CD14-positive monocyte (primary cell): ENCODE results near the gene CBLIF. TPM values are rescaled to one million over a fixed set of nuclear protein-coding genes. Genes with fewer than 3 reads are reported as not detected.

Experiments
- DNase-seq, 3 donors: peaks; one replicate each; pipeline ENCODE4 v3.0.0-alpha.2; 2011 to 2022
- H2AFZ ChIP-seq: 2 replicates; pipeline ENCODE4 v1.6.0; 2012; ENCODE audit warnings: mild to moderate bottlenecking, low read depth, low read length, inconsistent platforms; ENCODE audit not compliant: insufficient read depth, poor library complexity, severe bottlenecking
- H3K27ac ChIP-seq, 2 donors: 1 replicate in 1 of 2; 2 replicates in 1 of 2; pipeline ENCODE4 v1.5.1; 2012 to 2013; ENCODE audit warnings: low read length in 2 of 2, control low read depth in 1 of 2, inconsistent platforms in 1 of 2, low read depth in 1 of 2, mild to moderate bottlenecking in 1 of 2
- H3K27me3 ChIP-seq, 2 donors: one replicate each; pipeline versions ENCODE4 v1.6.0 to v1.6.1; 2011 to 2013; ENCODE audit warnings: low read length in 2 of 2; ENCODE audit not compliant: control insufficient read depth in 2 of 2, insufficient read depth in 2 of 2
- H3K36me3 ChIP-seq, 2 donors: replicated peaks in 1 of 2; 1 replicate in 1 of 2; 2 replicates in 1 of 2; pipeline versions ENCODE4 v1.5.1 to v1.6.1; 2012 to 2013; ENCODE audit warnings: low read length in 2 of 2, control low read depth in 1 of 2, inconsistent platforms in 1 of 2, mild to moderate bottlenecking in 1 of 2; ENCODE audit not compliant: insufficient read depth in 2 of 2, control insufficient read depth in 1 of 2
- H3K4me1 ChIP-seq, 2 donors: 1 replicate in 1 of 2; 2 replicates in 1 of 2; pipeline versions ENCODE4 v1.5.1 to v1.6.1; 2012 to 2013; ENCODE audit warnings: low read length in 2 of 2, control low read depth in 1 of 2, inconsistent platforms in 1 of 2, mild to moderate bottlenecking in 1 of 2, moderate library complexity in 1 of 2; ENCODE audit not compliant: insufficient read depth in 2 of 2, control insufficient read depth in 1 of 2
- H3K4me2 ChIP-seq: replicated peaks from 2 replicates; pipeline ENCODE3; 2012; ENCODE audit warnings: low read length, moderate library complexity, mild to moderate bottlenecking; ENCODE audit not compliant: poor library complexity, severe bottlenecking; ENCODE audit errors: extremely low read depth
- H3K4me3 ChIP-seq, 3 experiments: fragments of 200-600 bp in 1 of 3; sonication (generic) in 1 of 3; replicated peaks in 1 of 3; 1 replicate in 2 of 3; 2 replicates in 1 of 3; pipeline ENCODE4 v1.5.1; 2011 to 2013; ENCODE audit warnings: low read length in 3 of 3, mild to moderate bottlenecking in 3 of 3, control low read depth in 2 of 3, low read depth in 2 of 3, inconsistent platforms in 1 of 3, moderate library complexity in 1 of 3
- H3K79me2 ChIP-seq: 2 replicates; pipeline ENCODE4 v1.6.0; 2012; ENCODE audit warnings: mild to moderate bottlenecking, control low read depth, inconsistent platforms, low read length, moderate library complexity; ENCODE audit not compliant: insufficient read depth
- H3K9ac ChIP-seq: 2 replicates; pipeline ENCODE4 v1.6.0; 2017; ENCODE audit warnings: low read length, mild to moderate bottlenecking; ENCODE audit not compliant: insufficient read depth, poor library complexity, severe bottlenecking
- H3K9me3 ChIP-seq, 2 donors: replicated peaks in 1 of 2; 1 replicate in 1 of 2; 2 replicates in 1 of 2; pipeline versions ENCODE4 v1.5.1 to v1.6.1; 2012 to 2013; ENCODE audit warnings: low read length in 2 of 2, control low read depth in 1 of 2; ENCODE audit not compliant: control insufficient read depth in 1 of 2, insufficient read depth in 1 of 2
- H4K20me1 ChIP-seq: 2 replicates; pipeline ENCODE4 v1.6.0; 2012; ENCODE audit warnings: mild to moderate bottlenecking, low read length, control low read depth, moderate library complexity; ENCODE audit not compliant: insufficient read depth
- H3K27ac Mint-ChIP-seq, 7 donors: one replicate each; pipeline ENCODE4 v1.8.0; 2020; ENCODE audit warnings: mild to moderate bottlenecking in 7 of 7, mixed read lengths in 7 of 7, moderate library complexity in 6 of 7, inconsistent platforms in 2 of 7
- H3K27me3 Mint-ChIP-seq, 3 donors: one replicate each; pipeline ENCODE4 v1.8.0; 2021 to 2022; ENCODE audit warnings: low read depth in 3 of 3, mild to moderate bottlenecking in 3 of 3, mixed read lengths in 3 of 3, moderate library complexity in 3 of 3, inconsistent platforms in 1 of 3
- H3K36me3 Mint-ChIP-seq, 2 donors: one replicate each; pipeline ENCODE4 v1.8.0; 2020; ENCODE audit warnings: mixed read lengths in 2 of 2, inconsistent platforms in 1 of 2, mild to moderate bottlenecking in 1 of 2
- H3K4me1 Mint-ChIP-seq: one replicate; pipeline ENCODE4 v1.8.0; 2020; ENCODE audit warnings: mild to moderate bottlenecking, mixed read lengths
- H3K4me3 Mint-ChIP-seq, 2 donors: one replicate each; pipeline ENCODE4 v1.8.0; 2020; ENCODE audit warnings: mild to moderate bottlenecking in 2 of 2, mixed read lengths in 2 of 2, moderate library complexity in 1 of 2
- H3K9me3 Mint-ChIP-seq, 7 donors: one replicate each; pipeline ENCODE4 v1.8.0; 2020 to 2022; ENCODE audit warnings: mixed read lengths in 7 of 7, mild to moderate bottlenecking in 6 of 7, moderate library complexity in 6 of 7, inconsistent platforms in 2 of 7
- WGBS: methylation state at CpG from one replicate; pipeline ENCODE4 v1.1.5; 2013; ENCODE audit warnings: missing lambda C conversion rate; ENCODE audit not compliant: insufficient coverage; 5-methylcytosine and 5-hydroxymethylcytosine counted together
- intact Hi-C, 2 donors: fragments of 100-400 bp; cut with micrococcal nuclease; formaldehyde crosslinking; loops; one replicate each; pipeline versions ENCODE4 v1.15.0 to v1.15.1; 2023
- polyA plus RNA-seq, 3 donors: library from polyadenylated mRNA; depleted of rRNA in 1 of 3; unstranded in 2 of 3; stranded (reverse) in 1 of 3; fragments of 300-500 nt in 2 of 3; fragments of >200 nt in 1 of 3; fragmentation: Illumina TruSeq in 2 of 3; gene quantifications; 1 replicate in 2 of 3; 2 replicates in 1 of 3; pipeline ENCODE4 v1.2.3, GENCODE V29; 2012 to 2021
- TF ChIP-seq, protein P1 (sequence below): fragments of 200-600 bp; IDR thresholded peaks from one replicate; pipeline ENCODE4 v1.8.0; 2022; ENCODE audit warnings: antibody characterized with exemption, mild to moderate bottlenecking

Gene CBLIF
- polyA plus RNA-seq, 3 donors: not detected

DNA sequence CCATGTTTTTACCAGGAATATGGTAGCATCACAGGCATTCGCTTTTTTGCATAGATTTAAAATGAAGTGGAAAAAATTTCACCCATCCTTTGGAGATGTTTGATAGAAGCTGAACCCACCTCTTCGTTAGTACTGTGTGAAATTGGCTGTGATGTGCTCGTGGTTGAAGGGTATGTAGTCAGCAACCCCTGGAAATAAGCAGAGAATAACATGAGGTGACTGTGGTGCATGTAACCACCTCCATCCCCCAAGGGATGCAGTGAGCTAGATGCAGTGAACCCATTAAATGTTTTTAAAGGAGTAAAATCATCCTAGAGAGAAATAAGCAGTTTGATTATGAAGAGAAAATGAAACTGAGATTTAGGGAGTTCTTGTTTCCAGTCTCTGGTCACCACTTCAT, 15.9 kb downstream of the CBLIF start:
- Histone ChIP-seq H3K4me1 (peaks cover 6 to 10% of the 10 kb centered on the region in 2 donors), H3K4me2 (no peak overlapping the region), H3K9ac (no peak overlapping the region), H3K27me3 (no peaks in the 10 kb centered on the region), H3K27ac (no peak overlapping the region), H3K79me2 (no peaks in the 10 kb centered on the region), H3K36me3 (no peaks in the 10 kb centered on the region), H4K20me1 (no peaks in the 10 kb centered on the region), H2AFZ (no peak overlapping the region), H3K9me3 (no peaks in the 10 kb centered on the region), H3K4me3 (no peak overlapping the region)
- peaks cover 16% of the 10 kb centered on the region for H3K4me1 Mint-ChIP-seq
- no peak for DNase-seq
- intact Hi-C loops: loop anchor here in 1 of 2 donors (10.0 kb wide), 3 partner anchors 85 to 425 kb away; no protein-coding TSS in a partner anchor
- H3K27ac Mint-ChIP-seq: peak overlapping the region in 1 of 7 donors; percentile 42
- no peaks in the 10 kb centered on the region for H3K36me3 Mint-ChIP-seq
- H3K27me3 Mint-ChIP-seq: peaks cover 0 to 3% (median 0%) of the 10 kb centered on the region in 3 donors
- TF ChIP-seq, protein P1, sequence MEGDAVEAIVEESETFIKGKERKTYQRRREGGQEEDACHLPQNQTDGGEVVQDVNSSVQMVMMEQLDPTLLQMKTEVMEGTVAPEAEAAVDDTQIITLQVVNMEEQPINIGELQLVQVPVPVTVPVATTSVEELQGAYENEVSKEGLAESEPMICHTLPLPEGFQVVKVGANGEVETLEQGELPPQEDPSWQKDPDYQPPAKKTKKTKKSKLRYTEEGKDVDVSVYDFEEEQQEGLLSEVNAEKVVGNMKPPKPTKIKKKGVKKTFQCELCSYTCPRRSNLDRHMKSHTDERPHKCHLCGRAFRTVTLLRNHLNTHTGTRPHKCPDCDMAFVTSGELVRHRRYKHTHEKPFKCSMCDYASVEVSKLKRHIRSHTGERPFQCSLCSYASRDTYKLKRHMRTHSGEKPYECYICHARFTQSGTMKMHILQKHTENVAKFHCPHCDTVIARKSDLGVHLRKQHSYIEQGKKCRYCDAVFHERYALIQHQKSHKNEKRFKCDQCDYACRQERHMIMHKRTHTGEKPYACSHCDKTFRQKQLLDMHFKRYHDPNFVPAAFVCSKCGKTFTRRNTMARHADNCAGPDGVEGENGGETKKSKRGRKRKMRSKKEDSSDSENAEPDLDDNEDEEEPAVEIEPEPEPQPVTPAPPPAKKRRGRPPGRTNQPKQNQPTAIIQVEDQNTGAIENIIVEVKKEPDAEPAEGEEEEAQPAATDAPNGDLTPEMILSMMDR: no peak
- H3K9me3 Mint-ChIP-seq: no peaks in the 10 kb centered on the region
- WGBS: no CpG with 5 or more reads among the region's 3 CpGs
- H3K4me3 Mint-ChIP-seq: no peak overlapping the region

DNA sequence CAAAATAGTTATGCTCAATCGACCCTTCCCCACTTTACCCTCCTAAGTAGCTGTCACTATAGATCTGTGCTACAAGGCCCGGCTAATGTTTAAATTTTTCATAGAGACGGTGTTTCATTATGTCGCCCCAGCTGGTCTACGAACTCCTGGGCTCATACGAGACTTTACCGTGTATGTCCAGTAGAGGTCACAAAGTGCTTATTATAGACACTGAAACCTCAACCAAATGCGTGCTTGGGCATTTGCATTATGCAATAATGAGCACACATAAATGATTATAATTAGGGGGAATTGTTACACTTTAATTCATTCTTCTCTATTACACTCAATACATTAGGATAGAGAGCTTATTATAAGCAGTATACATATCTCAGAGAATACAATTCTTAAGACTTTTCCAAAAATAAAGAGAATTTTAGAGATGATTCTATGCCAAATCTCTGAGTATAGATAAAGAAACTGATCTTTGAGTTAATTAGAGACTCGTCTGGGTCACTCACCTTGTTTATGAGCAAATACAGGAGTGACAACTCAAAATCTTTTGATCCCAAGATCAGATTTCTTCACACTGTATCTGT, 22.2 kb downstream of the CBLIF start:
- Mint-ChIP-seq H3K27me3 (peaks cover 0 to 3% (median 0%) of the 10 kb centered on the region in 3 donors), H3K27ac (no peak overlapping the region), H3K4me1 (peaks cover 17% of the 10 kb centered on the region), H3K4me3 (peak overlapping the region in 1 of 2 donors; percentile 84), H3K36me3 (no peaks in the 10 kb centered on the region), H3K9me3 (peaks cover 0 to 3% (median 0%) of the 10 kb centered on the region in 7 donors)
- Histone ChIP-seq H3K36me3 (no peaks in the 10 kb centered on the region), H4K20me1 (no peaks in the 10 kb centered on the region), H3K9me3 (no peaks in the 10 kb centered on the region), H3K9ac (no peak overlapping the region), H3K27me3 (no peaks in the 10 kb centered on the region), H3K4me1 (peaks cover 12% of the 10 kb centered on the region in 2 donors), H2AFZ (peak overlapping the region; percentile 60), H3K27ac (no peak overlapping the region), H3K4me2 (no peak overlapping the region), H3K79me2 (no peaks in the 10 kb centered on the region), H3K4me3 (no peak overlapping the region)
- intact Hi-C loops: loop anchor here (5.0 to 10.0 kb wide), 4 partner anchors 92 to 432 kb away; no protein-coding TSS in a partner anchor
- WGBS: no CpG with 5 or more reads among the region's 9 CpGs
- TF ChIP-seq, protein P1: peak; percentile 80
- peak; percentile 55 to 79 (median 72) for DNase-seq
